Medulla oblongata (tissue), 1 donor: Measurements from ENCODE around the gene ALDH3A2.
"Not testable (repeated sequence)": the region's sequence is repeated elsewhere in the genome, so short reads cannot be mapped to it uniquely, and the experiment has no call there.

Source experiments
- DNase-seq: peaks from one replicate; pipeline ENCODE4 v3.0.0-alpha.2; 2015; ENCODE audit errors: extremely low spot score

The ALDH3A2 gene

DNA sequence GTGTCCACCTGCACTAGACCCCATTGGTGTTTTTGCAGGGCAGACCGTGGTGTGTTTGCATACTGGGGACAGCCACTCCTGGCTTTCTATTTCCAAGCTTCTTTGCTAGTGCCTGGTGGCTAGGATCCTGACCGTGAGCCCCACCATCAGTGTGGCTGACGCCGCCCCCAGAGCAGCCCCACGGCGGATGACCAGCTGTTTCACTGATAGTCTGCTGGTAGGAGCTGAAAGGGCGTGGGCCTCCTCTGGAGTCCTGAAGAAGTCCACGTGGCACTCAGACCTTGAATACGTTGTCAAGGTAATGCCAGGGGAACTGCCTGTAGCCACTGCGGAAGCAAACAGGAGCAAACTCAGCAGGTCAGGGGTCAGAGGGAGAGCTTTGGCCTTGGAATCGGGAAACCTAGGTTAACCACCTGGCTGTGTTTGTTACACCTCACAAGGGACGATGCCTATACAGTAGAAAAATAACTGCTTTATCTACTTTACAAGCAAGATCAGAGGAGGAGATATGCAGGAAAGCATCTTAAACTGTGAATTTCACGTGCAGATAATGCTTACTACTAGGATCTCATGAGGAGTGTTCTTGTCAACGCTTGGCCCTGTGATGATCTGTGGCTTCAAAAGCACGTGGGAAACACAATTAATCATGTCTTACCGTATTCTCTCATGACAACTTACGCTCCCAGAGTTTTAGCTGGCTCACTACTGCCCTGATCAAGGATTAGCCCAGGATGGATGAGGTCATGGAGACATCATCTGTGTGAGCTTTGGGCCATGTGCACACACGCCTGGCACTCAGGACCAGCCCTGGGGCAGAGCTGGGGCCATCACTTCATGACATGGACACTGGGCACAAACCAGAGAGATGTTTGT lies 30.3 kb downstream of the ALDH3A2 start:
- no peak for DNase-seq

GRCh38 chr17:19683117-19683516 lies 34.6 kb downstream of the ALDH3A2 start:
- DNase-seq = no peak

DNA sequence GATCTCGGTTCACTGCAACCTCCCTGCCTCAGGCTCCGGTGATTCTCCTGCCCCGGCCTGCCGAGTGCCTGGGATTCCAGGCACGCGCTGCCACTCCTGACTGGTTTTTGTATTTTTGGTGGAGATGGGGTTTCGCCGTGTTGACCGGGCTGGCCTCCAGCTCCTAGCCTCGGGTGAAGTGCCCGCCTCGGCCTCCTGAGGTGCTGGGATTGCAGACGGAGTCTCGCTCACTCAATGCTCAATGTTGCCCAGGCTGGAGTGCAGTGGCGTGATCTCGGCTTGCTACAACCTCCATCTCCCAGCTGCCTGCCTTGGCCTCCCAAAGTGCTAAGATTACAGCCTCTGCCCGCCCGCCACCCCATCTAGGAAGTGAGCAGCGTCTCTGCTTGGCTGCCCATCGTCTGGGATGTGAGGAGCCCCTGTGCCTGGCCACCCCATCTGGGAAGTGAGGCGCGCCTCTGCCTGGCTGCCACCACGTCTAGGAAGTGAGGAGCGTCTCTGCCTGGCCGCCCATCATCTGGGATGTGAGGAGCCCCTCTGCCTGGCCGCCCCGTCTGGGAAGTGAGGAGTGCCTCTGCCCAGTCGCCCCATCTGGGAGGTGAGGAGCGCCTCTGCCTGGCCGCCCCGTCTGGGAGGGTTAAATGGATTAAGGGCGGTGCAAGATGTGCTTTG lies 36.5 kb downstream of the ALDH3A2 start:
- DNase-seq = not testable (repeated sequence)

GRCh38 chr17:19686400-19687090 lies 38.0 kb downstream of the ALDH3A2 start:
- DNase-seq = no peak

GRCh38 chr17:19702217-19702641 lies 53.7 kb downstream of the ALDH3A2 start:
- DNase-seq = no peak

GRCh38 chr17:19703106-19703827 lies 54.7 kb downstream of the ALDH3A2 start:
- no peak for DNase-seq

GRCh38 chr17:19703828-19704613 lies 55.5 kb downstream of the ALDH3A2 start:
- no peak for DNase-seq

DNA sequence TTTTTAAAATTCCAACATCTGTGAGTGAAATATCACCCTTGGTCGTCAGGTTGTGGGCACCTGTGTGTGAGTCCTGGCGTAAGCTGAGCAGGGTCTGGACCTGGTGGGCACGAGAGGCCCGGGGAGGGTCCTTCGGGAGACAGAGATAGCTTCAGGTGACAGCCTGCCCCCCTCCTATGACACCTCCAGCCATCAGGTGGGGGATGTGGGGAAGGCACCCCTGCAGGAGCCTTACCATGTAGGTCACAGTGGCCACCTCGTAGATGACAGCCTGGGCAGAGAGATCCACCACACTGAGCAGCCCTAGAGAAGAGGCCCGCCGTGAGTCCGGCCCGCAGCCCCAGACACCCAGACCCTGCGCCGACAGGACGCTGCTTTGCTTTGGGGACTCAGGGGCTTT lies 56.6 kb downstream of the ALDH3A2 start:
- no peak for DNase-seq

DNA sequence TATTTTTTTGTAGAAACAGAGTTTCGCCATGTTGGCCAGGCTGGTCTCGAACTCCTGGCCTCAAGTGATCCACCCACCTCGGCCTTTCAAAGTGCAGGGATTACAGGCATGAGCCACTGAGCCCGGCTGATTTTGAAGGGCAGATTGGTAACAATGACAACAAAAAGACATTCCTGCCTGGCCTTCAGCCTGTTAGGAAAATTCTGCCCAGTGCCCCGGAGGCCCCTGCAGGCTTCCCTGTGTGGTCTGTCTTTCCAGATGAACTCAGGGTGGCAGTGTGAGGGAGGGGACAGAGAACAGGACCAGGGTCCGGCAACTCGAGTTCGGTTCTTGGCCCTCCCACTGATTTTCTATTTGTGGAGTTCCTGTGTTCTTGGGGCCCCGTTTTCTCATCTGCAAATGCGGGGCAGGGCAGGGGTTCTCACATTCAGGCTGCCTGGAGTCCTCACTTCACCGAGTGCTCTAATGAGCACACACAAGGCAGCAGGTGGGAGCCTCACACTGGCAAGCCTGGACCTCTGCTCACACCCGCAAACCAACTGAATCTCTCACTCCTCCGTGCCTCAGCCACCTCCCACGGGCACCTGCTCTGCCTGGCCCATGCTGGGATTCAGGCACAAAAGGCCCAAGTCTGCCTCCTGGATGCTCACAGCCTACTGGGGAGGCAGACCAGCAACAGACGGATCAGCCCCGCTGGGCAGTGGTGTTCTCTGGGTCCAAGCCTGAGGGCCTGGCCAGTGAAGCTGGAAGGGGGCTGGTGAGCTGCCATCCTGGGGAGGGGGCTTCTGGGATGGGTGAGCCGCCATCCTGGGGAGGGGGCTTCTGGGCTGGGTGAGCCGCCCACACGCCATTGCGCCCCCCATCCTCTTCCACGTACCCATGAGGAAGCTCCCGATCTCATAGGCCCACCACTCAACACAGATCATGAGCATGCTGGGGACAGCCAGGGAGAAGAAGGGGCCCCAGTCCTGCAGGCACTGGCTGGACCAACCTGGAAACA lies 57.5 kb downstream of the ALDH3A2 start:
- no peak for DNase-seq

DNA sequence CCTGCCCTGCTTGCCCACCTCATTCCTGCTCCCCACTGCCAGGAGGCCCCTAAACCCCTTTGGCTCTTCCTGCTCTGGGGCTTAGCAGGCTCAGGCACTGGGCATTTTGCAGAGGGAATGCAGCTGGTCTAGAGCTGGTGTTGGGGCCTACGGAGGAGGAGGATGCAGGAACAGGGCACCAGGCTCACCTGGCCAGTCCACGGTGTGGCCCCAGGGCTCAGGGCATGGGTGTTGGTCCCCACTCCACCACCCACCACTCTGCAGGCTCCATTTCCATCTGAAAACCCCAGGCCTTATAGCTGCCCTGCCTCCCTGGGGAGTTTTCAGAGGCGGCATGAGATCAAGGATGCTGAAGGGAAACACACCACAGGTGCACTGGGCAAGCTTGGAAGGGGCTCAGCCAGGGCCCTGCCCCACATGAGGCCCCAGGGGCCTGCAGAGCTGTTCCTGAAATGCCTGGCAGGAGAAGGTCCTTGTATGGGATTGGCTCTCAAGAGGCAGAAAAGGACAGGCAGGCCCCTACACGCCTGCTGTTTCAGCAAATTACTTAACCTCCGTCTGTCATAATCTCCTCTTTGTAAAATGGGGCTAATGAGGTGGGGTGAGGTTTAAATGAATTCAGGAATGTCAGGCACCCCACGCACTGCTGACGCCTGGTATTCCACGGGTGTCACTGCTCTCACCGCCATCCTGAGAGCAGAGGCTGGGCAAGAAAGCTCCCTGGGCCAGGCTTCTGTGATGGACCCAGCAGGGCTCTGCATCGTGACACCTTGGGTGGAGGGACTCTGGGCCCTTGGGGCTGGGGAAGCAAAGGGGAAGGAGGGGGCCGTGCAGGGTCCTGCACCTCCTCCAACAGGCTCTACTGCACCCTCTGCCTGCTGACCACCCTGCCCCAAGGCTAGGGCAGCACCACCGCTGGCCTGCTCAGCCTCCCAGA lies 58.5 kb downstream of the ALDH3A2 start:
- no peak for DNase-seq

DNA sequence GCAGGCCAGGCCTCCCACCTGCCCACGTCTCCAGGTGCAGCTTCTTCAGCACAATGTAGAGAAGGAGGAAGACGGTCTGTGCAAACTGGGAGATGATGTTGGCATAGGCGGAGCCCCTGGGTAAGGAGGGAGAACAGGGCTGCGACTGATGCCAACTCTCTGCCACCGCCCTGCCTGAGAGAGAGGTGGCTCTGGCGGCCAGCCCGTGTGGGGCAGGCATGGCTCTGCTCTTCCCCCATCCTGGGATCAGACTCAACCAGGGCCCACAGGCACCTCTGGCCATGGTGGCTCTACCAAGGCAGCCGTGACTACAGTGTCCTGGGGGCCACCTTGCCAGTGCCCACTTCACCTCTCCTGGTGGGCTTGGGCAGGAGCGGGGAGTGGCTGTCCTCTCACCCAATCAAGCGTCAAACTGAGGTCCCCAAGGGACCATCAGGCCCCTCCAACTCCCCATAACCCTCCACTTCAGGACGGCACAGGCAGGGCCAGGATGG lies 59.2 kb downstream of the ALDH3A2 start:
- no peak for DNase-seq

DNA sequence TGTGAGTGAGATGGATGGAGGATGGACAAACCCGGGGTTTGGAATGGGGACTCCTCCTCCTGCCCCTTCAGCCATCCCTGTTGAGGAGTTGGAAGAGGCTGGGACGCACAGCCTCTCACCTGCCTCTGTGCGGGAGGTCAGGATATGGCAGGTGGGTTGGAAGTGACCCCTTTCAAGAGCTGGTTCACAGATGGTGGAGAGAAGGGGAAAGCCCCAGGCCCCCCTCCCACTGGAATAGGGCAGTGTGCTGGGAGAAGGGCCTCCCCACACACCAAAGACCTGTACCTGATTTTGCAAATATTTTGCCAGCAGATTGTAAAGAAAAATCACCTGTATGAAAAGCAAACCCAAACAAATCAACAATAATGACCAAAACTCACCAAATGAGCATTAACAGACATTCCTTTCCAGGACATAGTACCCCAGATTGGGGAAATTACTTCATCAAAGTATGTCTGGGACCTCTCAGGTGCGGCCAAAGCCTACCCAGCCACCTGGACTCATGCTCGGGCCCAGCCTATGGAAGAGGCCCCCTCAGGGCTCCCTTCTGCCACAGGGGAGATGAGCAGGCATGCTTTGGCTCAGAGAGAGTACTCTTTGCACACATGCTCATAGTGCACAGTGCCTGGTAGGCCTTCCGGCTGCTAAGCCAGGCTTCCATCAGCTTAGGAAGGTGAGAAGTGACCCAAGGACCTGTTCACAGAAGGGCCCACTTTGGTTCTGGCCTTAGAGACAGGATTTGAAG lies 60.1 kb downstream of the ALDH3A2 start:
- DNase-seq = no peak

GRCh38 chr17:19709841-19710240 lies 61.3 kb downstream of the ALDH3A2 start:
- DNase-seq = no peak

- no peak for DNase-seq
Observed at GRCh38 chr17:19712436-19713004, 64.0 kb downstream of the ALDH3A2 start.

DNA sequence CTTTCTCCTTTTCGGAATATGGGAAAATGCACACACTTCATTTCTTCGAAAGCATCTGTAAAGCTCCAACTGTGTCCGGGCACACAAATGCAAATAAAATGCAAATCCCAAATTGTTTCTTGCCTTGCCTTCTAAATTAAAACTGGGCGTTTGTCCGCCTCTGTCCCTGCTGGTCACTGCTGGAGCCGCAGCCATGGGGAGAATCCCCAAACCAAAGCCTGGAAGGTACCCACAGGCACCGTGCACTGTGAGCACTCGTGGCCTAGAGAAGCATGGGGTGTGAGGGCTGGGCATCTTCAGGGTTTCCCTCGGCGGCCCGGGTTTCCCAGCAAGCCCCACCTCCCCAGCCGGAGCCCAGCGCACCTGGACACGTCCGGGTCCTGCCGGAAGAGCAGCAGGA lies 64.9 kb downstream of the ALDH3A2 start:
- no peak for DNase-seq

DNA sequence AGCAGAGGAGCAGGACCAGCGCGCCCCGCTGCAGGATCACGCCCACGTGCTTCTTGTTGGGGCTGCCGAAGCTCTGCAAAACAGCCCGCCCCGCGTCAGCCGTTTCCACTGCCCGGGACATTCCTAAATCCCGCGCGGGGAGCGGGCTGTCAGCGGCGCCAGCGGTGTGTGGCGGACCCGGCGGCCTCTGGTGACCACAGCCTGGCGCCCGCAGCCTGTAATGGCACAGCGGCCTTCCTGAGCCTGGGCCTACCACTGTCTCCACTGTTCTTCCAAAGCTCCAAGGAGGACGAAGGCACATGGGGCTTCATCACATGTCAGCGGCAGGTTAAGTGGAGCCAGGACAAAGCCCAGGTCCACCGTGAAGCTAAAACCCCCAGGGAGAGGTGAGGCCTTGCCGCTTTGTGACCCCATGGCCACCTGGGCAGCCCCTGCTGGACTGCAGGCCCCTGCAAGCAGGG lies 65.4 kb downstream of the ALDH3A2 start:
- DNase-seq = no peak
